HG03469 (cell line): ENCODE measurements around the gene TCFL5.

Experiments
- ATAC-seq: cut with Tn5 transposase; IDR thresholded peaks from one replicate; pipeline ENCODE4 v1.9.1; 2021; ENCODE audit warnings: mild to moderate bottlenecking, moderate library complexity, moderate number of reproducible peaks; ENCODE audit not compliant: unreplicated experiment

TCFL5 gene

DNA sequence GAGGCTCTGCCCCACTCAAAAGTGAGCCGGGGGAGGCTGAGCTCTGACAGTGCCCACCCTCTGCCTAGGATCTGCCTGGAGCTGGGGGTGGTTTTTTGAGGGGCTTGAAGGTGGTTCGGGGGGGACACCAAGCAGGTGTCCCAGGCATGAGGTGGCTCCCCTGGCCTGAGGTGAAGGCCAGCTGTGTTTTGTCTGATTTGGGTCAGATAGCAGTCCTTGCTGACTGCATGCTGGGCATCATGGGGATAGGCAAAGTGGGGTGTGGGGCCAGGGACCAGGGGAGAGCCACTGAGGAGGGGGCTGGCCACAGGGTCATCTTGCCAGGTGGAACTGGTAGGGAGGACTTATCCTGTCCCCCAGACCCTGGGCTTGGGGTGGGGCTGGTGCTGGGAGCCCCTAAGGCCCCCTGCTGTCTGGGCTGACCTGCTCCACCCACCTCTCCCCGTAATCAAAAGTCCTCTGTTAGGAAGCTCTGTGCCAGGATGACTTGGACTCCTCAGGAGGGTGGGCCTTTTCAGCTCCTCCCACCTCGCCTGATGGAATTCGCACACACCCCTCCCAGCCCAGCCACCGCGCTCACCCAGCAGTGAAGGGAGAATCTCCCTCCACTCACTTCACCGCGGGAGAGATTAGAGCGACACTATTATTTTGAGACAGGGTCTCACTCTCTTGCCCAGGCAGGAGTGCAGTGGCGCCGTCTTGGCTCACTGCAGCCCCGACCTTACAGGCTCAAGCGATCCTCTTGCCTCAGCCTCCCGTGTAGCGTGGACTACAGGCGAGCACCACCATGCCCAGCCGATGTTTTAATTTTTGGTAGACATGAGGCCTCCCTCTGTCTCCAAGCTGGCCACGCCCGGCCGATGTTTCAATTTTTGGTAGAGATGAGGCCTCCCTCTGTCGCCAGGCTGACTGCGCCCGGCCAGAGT lies 46.3 kb downstream of the TCFL5 start:
- ATAC-seq: no peak

DNA sequence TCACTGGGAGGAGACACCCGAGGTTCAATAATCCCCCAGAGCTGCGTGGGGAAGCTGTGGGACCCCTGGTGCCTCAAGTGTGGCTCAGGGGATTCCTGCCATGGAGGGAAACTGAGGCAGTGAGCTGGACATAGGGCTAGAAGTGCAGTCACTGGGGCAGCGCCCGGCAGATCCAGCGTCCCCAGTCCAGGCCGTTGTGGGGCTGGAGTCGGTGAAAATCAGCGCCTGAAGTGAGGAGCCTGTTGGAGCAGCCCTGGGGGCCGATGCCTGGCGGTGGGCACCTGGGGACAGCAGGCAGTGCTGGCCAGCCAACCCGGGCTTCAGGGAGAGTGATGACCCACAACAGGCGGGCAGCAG lies 46.9 kb downstream of the TCFL5 start:
- ATAC-seq: no peak

DNA sequence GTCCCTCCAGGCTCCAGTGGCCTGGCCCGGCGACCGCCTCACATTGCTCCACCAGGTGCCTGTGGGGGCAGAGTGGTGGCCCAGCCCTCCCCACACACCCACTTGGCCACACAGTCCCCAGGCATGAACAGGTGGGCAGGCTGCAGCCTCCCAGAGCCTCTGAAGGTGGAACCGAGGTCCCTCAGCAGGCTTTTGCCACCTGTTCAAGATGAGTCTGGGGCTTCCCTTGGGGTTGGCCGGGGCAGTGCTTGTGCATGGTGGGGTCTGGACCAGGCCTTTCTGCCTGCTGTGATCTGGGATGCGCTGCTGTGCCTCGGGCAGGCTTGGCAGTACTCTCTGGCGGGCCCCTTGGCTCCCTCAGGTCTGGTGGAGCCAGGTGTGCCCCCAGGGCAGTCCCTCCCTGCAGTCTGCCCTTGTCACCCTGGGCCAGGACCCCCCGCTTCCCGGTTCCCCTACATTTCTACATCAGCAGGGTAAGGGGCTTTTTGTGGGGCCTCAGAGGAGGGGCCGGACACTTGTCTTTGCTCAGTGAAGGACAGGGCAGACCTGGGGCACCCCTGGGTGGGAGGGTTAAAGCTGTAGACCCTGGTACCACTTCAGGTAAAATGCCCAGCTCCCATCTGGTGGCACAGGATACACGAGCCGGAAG lies 47.4 kb downstream of the TCFL5 start:
- no peak for ATAC-seq

DNA sequence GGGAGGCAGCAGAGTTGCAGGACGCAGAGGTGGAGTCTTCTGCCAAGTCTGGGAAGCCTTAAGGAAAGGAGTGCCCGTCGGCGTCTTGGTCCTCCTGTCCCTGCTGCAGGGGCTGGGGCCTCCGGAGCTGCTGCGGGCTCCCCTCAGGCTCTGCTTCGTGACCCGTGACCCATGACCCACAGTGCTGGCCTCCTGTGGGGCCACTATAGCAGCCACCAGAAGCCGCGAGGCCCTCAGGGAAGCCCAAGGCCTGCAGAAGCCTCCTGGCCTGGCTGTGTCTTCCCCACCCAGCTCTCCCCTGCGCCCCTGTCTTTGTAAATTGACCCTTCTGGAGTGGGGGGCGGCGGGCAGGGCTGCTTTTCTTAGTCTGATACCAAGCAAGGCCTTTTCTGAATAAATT lies 48.0 kb downstream of the TCFL5 start:
- ATAC-seq: no peak

DNA sequence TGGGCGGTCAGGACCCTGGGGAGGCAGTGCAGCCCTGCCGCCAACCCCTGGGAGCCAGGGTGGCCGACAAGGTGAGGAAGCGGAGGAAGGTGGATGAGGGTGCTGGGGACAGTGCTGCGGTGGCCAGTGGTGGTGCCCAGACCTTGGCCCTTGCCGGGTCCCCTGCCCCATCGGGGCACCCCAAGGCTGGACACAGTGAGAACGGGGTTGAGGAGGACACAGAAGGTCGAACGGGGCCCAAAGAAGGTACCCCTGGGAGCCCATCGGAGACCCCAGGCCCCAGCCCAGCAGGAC lies 48.8 kb downstream of the TCFL5 start:
- ATAC-seq: no peak

DNA sequence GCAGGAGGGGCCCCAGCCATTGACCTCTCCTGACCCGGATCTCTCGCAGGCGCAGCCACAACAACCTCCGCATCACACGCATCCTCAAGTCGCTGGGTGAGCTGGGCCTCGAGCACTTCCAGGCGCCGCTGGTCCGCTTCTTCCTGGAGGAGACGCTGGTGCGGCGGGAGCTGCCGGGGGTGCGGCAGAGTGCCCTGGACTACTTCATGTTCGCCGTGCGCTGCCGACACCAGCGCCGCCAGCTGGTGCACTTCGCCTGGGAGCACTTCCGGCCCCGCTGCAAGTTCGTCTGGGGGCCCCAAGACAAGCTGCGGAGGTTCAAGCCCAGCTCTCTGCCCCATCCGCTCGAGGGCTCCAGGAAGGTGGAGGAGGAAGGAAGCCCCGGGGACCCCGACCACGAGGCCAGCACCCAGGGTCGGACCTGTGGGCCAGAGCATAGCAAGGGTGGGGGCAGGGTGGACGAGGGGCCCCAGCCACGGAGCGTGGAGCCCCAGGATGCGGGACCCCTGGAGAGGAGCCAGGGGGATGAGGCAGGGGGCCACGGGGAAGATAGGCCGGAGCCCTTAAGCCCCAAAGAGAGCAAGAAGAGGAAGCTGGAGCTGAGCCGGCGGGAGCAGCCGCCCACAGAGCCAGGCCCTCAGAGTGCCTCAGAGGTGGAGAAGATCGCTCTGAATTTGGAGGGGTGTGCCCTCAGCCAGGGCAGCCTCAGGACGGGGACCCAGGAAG lies 49.3 kb downstream of the TCFL5 start:
- ATAC-seq: no peak

DNA sequence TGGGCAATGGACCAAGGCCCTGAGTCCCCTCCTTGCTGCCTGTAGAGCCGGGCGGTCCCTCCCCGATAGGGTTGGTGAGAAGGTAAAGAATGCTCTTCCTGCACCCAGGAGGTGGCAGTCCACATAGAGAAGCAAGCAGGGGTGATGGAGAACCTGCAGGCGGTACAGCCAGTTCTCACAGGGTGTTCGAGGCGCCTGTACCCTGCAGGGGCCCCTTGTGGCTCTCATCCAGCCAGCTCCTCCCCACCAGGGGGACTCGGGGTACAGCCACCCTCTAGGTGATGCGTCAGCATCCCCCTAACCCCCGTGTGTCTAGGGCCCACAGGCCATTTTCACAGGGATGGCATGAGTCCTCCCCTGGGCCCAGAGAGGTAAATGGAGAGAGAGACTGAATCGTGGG lies 49.9 kb downstream of the TCFL5 start:
- ATAC-seq: no peak

DNA sequence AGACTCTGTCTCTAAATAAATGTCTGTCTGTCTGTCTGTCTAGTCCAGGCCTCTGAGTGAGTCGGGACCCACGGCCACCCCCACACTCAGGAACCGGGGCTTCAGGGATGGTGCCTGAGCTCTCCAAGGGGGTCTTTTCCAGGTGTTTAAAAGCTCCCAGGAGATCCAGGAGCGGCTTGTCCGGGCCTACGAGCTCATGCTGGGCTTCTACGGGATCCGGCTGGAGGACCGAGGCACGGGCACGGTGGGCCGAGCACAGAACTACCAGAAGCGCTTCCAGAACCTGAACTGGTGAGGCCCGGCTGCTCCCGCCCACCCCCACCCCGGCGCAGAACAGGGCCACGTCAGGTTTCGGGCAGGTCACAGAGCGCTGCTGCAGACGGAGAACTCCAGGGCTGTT lies 50.3 kb downstream of the TCFL5 start:
- no peak for ATAC-seq

DNA sequence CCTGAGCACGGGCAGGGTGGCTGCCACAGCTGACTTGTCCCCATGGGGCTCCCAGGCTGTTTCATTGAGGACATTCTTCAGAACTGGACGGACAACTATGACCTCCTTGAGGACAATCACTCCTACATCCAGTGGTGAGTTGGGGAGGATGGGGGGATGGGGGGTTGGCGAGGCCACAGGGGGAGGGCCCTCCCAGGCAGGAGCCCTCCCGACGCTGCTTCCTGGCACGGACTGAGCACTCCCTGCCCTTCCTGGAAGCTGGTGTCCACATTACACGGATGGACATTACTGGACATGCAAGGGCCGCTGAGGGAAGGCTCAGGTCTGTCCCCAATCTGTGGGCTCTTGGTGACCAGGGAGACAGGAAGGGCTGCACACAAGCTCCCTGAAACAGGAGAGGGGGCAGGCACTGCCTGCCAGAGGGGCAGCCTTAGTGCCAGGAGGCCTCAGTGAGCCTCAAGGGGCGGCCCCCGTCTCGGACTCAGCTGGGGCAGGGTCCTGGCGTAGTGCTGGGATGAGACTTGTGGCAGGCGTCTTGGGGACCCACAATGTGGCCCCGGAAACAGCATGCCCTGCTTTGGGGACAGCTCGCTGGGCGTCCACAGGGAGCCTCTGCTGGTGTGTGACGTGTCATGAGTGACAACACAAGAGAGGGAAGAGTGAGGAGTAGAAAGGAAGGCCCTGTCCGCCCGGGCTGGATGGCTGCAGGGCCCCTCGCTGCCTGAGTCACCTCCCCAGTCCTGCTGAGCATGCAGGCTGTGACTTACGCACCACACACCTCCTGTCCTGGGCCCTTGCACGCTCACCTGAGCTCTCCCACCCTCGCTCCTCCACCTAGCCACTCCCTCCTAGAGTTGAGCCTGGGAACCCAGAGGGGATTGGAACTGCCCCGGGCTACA lies 51.8 kb downstream of the TCFL5 start:
- no peak for ATAC-seq

DNA sequence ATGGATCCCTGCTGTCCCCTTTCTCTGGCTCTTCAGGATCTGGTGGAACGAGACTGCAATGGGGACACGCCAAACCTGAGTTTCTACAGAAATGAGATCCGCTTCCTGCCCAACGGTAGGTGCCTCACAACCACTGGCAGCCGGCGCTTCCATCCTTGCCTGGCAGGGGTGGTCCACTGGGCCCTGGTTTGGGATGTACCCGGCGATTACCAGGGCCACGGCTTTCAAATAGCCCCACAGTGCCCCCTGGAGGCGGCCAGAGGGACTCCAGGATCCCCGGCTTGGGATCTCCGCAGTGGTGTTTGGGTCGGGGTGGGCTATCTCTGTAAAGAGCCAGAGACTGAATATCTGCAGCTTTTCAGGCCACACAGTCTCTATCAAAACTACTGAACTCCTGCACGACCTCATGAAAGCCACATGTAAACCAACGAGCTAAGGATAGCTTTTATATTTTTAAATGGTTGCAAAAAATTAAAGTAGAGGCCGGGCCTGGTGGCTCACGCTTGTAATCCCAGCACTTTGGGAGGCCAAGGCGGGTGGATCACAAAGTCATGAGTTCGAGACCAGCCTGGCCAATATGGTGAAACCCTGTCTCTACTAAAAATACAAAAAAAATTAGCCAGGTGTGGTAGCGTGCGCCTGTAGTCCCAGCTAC lies 53.3 kb downstream of the TCFL5 start:
- no peak for ATAC-seq

DNA sequence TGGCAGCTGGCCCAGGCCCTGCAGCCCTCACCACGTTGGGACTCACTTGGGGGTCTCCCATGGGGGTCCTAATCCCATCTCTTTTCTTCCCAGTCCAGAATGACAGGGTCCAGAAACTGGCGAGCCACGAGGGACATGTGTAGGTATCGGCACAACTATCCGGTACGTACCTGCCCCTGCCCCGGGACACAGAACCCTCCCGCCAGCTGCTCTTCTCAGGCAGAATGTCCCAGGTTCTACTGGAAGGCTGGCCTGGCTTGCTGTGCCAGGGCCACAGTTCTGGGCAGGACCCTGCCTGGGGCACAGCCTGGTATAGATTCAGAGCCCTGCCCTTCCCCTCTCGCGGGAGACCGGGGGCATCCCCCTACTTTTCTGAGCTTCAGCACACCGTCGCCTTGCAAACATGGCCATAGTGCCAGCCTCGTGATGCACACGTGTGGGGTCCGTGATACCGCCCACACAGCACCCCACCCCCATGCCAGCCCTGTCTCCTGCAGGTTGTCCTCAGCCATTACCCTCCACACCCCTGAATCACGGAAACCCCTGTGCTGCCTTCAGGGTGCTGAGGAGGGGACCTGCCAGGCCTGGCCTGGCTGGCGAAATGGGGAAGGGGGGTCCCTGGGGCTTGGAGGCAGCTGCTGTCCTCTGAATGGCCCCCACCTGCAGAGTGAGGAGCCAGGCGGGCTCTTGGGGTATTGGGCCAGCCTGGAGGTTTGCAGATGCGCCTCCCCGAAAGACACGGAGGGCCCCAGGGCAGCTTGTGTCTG lies 54.0 kb downstream of the TCFL5 start:
- ATAC-seq: no peak

DNA sequence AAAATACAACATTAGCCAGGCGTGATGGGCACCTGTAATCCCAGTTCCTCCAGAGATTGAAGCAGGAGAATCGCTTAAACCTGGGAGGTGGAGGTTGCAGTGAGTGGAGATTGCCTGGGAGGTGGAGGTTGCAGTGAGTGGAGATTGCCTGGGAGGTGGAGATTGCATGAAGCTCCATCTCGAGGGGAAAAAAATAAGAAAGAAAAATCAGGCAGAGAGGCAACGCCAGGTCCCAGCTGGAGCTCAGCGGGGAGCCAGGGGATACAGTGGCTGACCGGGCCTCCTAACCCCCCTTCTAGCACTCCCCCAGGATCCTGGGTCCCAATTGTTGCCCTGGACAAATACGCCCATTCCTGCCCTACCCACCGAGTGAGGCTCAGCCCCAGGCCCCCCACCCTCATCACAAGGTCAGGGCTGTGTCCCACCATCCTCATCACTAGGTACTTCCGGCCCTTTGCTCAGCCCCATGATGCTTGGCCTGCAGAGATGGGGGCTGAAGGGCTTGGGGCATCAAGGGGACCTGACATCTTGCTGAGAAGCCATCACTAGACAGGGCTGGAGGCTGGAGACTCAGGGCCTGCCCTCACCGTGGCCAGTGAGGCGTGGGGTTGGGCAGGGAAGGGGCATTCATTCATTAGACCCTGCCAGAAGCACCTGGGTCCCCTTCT lies 55.1 kb downstream of the TCFL5 start:
- no peak for ATAC-seq

DNA sequence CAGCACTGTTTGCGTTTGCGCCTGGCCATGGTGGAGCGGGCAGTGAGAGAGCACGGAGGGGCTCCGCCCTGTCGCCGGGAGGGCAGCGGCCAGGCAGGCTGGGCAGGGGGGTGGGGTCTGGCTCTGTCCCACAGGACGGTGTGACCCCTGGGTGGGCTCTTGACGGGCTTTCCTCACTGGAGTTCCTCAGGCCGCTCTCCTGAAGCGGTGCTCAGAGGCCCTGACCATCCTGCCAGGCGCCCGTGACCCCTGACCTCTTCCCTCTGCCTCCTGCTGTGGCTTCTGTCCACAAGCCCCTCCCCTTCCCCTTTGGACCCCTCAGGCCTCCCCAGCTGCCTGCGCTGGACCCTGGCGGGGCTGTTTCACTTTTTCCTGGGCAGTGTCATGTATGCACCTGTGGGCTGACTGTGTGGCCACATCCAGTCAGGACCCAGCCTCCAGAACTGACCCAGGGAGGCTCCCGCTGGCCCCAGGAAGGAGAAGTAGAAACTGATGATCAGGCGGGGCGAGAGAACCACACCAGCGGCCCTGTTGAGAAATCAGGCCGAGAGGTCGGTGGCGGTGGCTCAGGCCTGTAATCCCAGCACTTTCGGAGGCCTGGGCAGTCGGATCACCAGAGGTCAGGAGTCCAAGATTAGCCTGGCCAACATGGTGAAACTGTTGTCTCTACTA lies 55.8 kb downstream of the TCFL5 start:
- no peak for ATAC-seq

DNA sequence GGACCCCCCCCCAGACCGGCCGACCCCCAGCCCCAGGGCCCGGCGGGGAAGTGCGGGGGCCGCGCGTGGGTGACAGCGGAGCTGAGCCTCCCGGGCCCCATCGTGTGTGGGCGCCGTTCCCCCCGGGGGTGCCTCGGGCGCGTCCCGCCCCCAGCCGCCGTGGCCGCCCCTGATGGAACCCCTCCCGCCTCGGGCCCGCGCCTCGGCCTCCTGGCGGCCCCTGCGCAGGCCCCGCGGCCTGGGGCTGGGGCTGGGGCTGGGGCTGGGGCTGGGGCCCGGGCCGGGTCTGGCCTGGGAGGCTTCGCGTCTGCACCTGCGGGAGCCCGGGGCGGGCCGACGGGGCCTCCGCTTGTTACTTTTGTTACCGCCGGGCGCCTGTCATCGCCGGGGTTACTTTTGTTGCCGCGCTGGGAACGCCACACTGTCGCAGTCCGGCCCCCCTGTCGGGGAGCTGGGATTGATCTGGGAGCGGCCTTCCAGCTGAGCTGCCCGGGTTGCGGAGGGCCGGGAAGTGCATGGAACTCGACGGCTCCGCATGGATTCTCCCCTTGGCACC lies 56.4 kb downstream of the TCFL5 start:
- ATAC-seq: no peak

DNA sequence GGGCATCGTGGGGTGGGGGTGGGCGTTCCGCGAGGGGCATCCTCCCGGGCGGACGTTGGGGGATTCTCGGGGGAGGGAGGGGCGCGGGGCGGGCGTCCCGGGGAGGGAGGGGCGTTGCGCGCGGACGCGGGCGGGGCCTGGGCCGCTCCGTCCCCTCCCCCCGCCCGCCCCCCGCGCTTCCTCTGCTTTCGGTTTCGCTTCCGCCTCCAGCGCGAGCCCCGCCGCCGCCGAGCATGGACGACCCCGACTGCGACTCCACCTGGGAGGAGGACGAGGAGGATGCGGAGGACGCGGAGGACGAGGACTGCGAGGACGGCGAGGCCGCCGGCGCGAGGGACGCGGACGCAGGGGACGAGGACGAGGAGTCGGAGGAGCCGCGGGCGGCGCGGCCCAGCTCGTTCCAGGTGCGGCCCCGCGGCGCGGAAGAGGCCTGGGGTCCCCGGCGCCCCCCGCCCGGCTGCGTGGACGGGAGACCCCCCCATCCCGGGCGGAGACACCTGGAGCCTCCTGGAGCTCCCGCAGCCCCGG lies 56.9 kb downstream of the TCFL5 start, which contains the start of gene OGFR:
Gene OGFR, plus strand, starts transcription at position 209 of the 528 bp plus-strand sequence. Its CDS starts 25 bp downstream, at position 234.
- ATAC-seq: no peak

DNA sequence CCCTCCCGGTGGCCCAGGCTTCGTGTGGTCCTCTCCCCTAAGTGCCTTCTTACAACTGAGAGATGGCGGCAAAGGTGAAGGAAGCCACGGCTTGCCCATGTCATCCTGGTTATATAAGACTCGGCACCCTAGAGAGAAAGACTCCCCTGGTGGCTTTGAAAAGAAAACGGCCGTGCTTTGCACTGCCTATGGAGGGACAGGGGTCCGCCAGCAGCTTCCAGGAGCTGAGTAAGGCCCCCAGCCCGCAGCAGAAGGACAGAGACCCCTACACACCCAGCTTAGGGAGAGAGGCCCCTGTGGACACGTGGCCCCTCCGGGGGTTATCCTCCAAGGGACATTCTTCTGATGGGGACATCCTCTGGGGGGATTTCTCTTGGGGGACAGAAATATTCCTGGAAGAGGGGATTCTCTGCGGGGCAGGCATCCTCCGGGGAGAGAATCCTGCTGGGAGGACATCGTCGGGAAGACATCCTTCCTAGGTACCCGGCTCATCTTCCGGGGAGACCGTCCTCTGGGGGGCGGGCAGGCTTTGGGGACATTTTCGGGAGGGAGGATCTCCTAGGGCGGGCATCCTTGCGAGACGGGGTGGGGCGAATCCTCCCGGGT lies 57.5 kb downstream of the TCFL5 start:
- no peak for ATAC-seq

DNA sequence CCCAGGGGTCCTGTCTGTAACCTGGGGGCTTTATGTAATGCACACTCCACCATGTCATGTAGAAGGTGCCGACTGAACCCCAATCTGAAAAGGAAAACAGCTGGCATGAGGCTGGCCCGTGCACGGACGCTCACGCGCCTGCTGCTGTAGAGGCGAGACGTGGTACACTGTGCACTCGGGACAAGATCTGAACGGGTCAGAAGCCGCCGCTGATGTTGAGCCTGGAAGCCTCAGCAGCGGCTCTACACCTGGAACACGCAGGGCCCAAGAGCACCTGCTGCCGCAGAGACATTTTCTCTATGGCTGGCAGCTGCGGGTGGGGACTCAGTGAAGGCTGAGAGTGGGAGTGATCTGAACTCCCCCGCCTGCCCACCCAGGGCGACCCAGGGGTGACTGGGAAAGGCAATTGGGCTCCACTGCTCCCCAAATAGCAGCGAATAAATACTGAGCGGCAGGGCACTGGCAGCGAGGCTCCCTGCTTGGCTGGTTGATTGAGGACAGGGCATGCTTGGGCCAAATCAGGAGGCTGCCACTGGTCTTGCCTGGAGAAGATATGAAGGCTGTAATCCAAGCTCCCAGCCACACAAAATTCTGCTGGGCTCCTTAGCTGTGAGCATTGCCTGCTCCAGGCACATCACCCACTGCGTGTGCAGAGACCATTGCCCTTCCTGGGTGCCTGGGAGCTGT lies 59.5 kb downstream of the TCFL5 start:
- ATAC-seq: no peak
